NCI-H1694 (cell line): ENCODE results near the gene HOXB4.
A peak's percentile ranks its signal among the peaks of the same experiment; 100 is the strongest.

Source experiments
- DNase-seq: peaks from one replicate; lab custom pipeline; 2025; lab: John Stamatoyannopoulos, UW

Gene HOXB4

DNA sequence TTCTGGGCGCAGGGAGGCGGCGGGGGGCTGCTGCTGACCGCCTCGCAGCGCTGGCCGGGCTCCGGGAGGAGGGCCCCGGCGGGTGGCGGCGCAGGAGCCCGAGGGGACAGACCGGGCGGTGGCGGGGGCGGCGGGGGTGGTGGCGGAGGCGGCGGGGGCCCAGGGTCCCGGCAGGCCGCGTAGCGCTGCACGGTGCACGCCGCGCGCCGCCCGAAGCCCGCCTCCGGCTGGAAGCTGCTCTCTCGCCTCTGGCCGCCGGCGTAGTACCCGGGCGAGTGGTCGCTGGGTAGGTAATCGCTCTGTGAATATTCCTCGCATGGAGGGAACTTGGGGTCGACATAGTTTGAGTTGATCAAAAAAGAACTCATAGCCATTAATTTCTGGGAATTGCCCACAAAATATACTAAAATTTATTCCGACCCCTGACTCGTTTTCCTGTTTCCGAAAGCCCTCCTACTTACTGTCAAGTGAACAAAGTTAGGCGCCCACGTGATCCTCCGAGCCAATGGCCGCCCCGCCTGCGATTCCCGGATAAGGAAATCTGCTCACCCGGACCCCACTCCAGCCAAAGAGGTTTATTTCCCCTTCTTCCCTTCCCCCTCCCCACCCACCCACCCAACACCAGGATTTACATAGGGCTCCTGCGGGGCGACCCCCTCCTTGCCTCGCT is at the start of gene HOXB4:
Gene HOXB4 (minus strand): TSS at position 405 of the 670 bp plus-strand sequence. CDS start 31 bp downstream, at position 374.
- peak; percentile 39 for DNase-seq

DNA sequence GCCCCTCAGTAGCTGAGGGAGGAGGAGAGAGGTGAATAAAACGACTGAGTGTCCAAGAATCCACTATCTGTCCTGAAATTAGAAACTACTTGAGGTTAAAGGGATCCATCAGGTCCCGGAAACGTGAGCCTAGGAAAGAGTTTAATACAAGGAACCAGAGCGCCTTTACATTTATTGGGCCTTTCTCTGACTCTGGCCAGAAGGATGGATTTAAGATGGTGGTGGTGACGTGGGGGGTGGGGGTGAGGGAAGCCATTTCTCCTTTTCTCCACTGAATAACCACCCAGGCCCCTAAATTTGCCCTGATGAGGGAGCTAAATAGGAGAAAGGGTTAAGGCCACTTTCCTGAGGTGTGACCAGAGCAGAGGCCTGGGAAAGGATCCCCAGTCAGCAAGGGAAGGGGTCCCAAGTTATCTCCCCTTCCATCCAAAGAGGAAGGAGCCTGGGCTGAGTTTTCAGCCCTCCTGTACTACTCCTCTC is 49.0 kb upstream of the HOXB4 start:
- DNase-seq, result no peak

DNA sequence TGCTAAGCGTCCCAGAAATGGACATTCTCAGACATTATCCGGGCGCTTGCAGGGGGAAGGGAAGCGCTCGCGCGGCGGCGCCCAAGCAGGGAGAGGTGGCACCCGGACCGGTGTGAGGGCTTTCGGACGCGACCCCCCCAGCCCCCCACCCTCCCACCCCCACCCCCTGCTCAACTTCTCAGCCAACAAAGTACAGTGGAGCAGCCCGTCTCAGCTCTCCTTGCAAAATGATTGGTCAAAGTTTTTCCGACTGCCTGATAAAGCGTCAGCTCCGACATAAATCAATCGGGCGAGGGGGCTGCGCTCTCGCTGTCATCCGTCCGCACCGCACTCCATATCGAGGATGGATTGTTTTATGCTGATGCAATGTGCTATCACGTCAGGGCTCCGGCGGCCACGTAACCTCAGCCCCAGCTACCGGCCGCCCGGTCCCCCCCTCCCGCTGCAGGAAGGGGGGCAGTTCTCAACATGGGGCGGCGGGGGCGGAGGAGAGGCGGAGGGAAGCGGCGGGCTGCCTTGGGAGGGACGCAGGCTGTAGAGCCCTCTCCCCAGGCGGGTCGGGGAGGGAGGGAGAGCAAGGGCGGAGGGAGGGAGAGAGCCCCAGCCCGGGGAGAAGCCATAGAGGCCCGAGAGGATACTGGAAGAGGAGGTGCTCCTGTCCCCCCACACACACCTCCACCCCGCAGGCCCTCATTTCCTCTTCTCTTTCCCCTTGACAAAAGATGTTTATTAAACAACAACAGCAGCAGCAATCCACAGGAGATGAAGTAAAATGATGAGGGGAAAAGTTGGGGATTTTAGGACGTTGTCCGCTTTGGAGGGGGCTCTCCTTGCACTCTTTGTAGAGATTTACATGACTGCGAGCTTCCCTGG is 48.3 kb upstream of the HOXB4 start, which contains the start of gene HOXB9:
Gene HOXB9 (minus strand): TSS at position 114 of the 873 bp plus-strand sequence. CDS start 89 bp downstream, at position 25.
- no peak for DNase-seq

DNA sequence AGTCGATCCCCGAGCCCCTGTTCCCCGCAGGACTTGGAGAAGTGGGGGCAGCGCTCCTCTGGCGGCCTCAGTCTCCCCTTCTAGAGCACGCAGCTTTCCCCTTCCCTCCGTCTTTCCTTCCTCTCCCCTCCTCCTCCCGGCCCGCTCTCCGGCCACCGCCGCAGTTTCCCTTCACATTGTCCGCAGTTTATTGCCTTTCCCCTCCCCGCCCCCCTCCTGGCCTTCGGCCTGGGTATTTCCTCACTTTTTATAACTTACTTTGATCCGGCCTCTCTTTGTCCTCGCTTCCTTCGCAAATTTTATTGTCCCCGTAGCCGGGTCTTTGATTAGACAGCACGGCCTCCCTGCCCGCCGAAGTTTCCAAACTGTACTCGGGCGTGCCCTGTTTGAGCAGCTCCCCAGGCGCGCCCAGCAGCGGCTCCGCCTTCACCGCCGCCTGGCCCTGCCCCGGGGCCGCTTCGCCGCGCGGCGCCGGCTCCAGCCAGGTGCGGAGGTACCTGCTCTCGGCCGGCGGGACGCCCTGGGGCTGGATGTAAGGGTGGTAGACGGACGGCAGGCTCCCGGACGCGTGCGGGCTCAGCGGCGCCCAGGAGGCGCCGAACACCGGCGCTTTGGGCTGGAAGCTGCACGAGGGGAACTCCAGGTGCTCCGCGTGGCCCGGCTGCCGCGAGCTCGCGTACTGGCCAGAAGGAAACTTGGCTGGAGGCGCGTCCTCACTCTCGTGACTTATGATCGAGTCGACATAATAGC is 47.5 kb upstream of the HOXB4 start:
- DNase-seq, result no peak

DNA sequence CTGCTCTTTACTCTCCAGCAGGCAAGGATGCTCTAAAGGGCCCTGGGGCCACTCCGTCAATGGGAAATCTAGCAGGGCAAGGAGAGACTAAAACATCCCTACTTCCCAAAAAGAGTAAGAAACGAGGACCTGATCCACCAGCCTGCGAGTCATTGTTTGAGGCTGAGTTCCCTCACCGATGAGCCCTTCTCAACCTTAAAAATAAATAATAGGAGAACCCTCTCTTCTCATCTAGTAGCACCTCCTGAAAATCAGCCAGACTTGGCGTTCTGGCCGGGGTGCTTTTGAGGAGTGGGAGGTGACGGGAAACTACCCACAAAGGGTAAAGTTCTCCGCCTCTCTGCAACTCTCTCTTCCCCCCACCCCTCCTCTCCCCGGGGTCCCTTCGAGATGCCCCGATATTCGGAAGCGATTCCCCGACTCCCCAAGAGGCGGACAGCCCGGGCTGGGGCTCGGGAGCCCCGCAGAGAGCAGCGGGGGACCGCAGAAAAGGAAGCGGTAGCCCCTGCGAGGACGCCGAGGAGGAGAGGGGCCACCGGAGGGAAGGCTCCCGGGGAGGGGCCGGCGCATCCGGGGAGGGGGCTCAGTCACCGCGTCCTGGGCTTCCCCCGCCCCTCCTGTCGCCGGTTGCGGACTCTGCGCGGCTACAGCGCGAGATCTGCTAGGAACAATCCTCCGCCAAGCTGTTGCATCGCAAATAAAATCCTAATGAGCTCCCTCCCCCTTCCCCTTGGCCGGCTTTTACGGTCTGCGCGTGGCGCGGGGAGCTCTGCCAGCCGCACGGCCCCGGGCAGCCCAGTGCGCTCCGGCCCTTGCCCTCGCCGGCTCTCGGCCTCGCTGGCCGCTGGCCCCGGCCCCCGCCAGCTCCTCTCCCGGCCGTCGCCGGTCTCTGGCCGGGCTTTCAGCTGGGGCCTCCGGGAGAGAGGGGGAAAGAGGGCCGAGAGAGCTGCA is 46.7 kb upstream of the HOXB4 start:
- DNase-seq, result no peak

DNA sequence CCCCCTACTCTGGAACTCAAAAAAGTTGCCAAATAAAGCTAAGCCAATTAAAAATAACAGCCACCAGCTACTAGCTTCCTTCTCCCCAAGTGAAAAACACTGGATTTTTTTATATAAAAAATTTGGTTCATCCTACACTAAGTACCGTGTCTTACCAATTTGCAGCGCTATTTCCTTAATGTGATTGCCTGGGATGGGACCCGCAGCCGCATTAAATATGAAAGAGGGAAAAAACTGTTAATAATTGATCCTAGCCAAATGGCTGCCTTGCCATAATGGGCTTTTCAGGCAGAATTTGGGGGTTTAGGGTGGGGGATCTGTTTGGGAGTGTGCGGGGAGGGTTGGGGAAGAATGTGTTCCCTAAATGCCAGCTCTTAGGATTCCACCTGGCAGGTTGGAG is 46.0 kb upstream of the HOXB4 start:
- DNase-seq, result no peak

DNA sequence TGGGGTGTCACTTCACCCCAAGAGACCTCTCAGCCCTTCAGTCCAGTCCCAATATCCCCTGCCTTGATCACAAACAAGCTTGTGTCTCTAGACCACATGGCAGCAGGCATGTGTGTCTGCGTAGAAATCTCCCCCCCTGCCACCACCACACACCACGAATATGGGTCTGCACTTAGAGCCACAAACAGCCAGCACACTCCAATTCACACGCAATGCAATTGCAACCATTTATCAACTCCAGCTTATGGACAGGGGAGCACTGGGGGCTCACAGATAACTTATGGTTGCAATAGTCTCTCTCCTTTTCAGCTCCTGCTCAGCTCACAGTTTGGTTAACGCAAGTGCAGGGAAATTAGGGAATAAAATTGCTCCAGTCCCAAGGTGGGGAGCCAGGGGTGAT is 45.4 kb upstream of the HOXB4 start:
- no peak for DNase-seq

DNA sequence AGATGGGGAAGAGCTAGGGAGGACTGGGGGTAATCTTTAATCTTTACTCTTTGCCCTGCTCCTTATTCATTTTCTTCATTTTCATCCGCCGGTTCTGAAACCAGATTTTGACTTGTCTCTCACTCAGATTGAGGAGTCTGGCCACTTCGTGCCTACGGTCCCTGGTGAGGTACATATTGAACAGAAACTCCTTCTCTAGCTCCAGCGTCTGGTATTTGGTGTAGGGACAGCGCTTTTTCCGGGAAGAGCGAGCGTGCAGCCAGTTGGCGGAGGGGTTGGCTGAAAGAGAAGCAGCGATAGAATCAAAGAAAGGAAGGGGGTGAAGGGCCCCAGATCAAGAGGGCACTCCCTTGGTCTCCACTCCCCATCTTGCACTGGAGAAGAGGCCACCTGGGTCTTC is 44.7 kb upstream of the HOXB4 start:
- no peak for DNase-seq

DNA sequence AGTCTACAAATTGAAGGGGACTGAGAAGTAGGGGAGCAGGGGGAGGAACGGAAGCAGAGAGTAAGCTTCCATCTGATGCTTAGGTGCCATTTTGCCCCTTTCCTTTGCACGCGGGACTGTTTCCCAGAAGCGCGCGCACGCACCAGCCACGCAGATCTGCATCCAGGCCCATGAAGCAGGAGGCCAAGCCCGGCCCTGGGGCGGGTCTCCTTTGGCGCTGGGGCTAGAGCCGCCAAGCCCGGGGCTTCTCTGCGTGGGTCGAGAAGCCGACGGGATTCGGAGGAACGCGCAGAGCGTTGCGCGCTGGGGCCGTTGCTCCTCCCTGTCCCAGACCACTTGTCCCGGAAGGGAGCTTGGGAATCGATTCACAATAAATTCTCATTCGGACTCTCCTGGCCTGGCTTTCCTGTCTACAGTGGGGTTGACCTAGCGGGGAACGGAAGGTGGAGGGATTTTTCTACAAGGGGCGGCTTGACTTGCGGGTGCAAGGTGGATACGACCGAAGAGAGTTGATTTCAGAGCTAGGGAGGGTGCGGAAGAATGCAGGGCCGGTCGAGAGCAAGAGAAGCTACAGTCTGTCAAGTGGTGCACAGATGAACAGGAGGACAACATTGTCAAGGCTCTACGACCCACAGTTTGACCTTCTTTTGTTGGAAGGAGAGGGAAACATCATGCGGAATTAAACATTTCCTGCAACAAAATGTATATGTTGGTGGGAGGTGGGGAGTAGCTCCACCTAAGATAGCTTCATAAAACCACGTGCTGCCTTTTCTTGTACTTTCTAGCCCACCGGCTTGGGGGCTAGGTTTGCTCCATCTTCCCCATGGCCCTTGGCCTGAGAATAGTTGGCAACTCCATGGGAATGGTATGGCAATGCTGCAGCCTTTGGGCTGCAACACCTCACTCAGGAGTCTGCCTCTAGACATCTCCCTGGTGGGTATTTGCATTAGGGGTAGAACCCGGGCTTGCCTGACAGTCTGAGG is 43.6 kb upstream of the HOXB4 start:
- DNase-seq, result no peak

DNA sequence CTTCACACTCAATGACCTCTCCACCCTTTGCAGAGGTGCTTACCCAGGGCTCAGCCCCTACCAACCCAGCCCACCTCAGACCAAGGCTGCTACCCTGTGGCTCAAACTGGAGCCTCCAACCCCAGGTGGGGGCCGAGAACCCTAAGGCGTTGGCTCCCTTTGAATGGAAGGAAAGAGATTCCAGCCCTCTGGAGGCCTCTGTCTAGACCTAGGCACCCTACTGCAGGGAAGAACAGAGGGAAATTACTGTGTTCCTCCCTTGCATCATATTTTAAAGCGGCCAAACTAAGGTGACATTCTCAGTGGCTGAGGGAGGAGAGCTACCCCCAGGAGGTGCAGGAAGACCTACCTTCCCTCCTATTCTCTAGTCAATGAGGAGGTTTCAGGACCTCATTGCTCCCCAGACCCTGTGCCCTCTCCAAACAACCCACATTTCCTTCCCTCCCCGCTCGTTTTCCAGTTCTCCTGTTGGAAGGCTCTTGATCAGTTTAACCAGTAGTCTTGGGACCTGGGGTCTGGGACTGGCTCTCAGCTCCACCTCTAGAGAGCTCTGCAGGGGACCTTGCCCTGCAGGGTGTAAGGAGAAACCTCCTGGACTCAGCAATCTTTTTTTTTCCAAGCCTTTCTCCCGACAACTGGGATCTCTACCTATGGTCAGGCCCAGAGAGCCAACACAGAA is 42.5 kb upstream of the HOXB4 start:
- no peak for DNase-seq

DNA sequence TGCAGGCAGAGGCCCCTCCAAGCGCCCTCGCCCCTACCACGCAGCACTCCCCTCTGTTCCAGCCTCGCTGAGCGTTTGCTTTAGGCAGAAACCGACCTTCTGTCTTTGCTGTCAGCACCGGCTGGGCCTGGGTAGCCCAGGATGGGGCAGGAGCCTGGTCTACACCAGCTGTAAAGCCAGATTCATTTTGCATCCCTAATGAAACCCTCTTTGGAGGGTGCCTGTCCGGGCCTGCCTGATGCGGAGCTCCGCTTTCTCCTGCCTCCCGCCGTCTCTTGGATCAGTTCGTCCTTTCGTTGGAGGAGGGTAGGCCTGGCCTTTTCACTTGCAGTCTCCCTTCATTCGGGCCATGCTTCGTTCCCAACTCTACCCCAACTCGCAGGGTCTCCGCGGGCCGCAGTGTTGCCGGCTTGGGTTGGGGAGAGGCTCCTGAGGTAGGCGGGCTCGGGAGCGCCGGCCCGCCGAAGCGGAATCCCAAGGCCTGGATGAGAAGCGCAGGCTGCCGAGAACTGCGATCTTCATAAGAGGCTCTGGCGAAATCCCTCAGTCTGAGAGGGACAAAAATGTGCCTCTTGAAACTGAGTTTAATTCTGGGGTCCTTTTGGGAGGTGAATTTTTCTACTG is 41.8 kb upstream of the HOXB4 start:
- no peak for DNase-seq

DNA sequence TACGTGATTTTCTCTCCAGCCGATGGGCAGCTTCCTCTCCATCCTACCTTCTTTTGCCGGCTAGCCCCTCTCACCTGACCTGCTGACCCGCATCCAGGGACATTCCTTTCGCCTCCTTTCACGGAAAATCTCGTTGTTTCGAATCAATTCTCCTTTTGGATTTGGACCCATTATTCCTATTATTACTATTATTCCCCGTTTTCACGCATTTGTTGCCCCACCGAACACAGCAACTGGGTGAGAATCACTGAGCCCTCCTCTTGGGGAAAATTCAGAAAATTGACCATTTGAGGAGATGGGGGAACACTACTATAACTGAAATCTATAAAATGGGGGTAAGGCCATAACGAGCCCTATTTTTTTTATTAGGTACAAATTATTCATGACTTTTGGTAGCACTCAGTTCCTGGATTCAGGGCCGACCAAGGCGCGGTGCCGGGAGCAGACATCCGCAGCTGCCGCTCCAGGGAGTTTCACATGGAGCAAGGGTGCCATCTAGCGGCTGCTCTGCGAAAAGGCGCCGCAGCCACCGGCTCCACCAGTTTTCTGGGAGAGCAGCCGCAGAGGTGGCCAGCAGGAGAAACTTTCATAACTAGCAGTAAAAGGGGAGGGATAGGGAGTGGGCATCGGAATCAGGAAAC is 40.2 kb upstream of the HOXB4 start:
- DNase-seq, result peak; percentile 71

DNA sequence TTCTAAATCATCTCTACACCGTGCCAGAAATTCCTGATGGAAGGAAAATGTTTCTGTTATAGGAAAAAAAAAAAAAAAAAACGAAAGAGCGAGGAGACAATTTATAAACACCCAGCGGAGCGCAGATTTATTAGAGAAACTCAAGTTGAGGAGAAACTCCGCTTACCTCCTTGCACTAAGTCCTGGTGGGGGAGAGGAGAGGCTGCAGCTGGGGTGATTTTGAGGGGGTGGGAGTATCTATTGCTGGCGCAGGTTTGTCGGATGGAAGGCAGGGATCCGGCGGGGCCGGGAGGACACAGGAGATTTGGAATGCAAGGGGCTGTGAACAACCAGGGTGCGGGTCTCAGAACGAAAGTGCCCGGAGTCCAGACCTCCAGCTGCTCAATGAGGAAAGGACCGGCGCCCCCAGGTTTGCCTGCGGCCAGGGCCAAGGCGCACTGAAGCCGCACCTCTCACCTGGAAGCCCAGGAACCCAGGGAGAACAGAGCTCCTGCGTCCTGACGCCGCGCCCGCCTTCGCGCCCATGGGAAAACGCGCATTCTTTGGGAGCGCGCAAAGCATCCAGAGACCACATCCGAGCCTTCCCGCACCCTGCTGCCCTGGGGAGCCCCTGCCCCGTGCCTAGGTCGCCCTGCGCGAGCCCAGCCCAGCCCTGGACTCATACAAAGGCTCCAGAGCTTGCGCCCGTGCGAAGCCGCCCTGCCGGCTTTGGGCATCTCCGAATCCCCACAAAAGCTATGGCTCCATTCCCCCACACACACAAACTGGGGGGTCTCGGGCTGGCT is 39.5 kb upstream of the HOXB4 start:
- no peak for DNase-seq

DNA sequence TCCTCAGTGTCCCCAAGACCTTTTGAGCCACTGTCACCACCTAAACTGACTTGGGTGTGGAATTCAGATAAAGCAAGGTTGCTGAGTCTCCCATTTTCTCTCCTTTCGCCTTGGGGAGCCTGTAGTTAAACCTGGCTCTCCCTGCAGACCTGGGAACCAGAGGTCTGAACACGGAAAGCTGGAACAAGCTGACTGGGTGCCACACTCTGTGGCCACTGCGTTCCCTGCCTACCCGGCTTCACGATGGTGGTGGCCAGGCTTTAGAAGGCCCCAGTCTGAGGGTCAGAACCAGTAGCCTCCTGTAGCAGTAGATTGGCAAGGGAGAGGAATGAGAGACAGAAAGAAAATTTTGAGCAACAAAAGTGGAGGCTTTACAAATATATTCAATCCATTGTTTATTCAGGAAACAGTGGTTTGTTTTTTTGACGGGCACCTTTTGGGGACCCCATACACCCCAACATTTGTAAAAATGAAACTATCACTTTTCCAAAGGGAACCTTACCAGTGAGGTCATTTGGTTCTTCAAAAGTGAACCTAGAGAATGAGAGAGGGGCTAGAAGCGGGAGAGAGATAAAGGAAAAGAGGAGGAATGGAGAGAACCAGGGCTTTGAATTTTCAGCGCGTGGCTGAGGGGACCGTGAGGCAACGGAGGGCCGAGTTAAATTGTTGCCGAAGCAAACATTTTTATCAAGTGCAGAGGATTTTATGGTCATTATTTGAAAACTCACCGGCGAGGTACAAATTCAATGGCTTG is 38.7 kb upstream of the HOXB4 start:
- no peak for DNase-seq

DNA sequence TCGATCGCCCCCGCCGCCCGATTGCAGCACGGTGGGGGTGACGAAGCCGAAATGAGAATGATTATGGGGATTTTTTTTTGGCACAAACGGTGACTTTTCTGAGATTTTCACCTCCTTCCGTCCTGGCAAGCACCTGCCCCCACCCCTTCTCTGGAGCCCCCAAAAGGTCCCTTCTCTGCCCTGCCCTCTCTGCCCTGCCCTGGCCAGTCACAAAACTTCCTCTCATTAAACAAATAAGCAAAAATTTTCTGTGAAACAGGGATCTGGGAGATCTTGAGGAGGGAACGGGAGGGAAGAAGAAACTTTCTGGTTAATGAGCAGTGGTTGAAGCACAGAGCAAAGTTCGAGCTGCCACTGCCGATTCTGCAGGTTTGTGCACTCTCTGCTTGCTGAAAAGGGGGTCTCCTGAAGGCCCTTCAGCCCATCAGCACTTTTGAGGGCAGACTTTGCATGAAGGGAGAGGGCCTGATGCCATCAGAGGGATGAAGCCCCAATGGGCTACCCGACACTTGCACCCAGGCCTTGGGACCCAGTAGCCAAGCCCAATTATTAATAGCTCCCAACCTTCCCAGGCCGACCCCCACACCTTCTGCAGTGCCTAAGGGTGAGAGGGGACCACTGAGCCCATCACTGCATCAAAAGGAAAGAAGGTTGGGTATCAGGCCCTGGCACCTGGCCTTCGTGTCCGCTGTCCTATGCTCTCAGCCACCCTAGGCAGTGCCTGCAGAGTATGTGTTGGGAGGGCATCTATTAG is 38.0 kb upstream of the HOXB4 start:
- DNase-seq, result no peak
